GOT3 (cell line): ENCODE results near the gene MYH14.

ENCODE experiments used
- DNase-seq: peaks from one replicate; lab custom pipeline; 2025; ENCODE audit warnings: mixed read lengths; lab: John Stamatoyannopoulos, UW

The MYH14 gene

DNA sequence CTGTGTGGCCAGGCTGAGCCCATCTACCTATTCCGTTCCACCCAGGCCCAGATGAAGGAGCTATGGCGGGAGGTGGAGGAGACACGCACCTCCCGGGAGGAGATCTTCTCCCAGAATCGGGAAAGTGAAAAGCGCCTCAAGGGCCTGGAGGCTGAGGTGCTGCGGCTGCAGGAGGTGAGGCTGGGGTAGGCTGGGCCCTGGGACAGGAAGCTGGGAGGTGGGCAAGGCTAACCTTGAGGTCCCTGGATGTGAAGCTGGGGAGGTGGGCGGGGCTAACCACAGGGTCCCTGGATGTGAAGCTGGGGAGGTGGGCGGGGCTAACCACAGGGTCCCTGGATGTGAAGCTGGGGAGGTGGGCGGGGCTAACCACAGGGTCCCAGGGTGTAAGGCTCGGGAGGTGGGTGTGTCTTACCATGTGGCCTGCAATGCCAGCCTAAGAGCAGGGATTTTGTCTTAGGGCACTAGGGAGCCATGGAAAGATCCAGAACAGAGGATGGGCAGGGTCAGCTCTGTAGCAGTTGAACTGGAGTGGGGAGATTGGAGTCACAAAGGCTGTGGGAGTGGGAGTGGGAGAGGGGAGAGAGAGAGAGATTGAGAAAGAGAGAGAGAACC is 88.9 kb downstream of the MYH14 start:
- no peak for DNase-seq

DNA sequence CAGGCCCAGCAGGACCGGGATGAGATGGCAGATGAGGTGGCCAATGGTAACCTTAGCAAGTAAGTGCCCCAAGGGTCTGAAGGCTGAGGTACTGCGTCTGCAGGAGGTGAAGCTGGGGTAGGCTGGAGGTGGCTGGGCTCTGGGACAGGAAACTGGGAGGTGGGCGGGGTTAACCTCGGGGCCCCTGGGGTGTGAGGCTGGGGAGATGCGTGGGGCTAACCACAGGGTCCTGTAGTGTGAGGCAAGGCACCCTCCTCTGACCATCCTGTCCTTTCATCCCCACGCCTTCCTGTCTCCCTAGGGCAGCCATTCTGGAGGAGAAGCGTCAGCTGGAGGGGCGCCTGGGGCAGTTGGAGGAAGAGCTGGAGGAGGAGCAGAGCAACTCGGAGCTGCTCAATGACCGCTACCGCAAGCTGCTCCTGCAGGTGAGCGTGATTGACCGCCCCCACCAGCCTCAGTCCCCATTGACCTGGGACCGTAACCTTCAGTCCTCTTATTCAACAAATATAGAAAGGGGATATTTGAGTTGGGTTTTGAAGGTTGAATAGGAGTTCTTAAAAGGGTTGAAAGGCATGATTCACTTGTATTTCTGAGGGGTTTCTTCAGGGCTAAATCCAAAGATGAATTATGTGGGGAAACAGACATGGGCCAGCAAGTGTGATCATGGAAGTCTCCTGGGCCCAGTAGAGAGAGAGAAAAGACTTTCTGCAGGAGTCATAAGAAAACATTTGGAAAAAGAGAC is 90.0 kb downstream of the MYH14 start:
- no peak for DNase-seq

DNA sequence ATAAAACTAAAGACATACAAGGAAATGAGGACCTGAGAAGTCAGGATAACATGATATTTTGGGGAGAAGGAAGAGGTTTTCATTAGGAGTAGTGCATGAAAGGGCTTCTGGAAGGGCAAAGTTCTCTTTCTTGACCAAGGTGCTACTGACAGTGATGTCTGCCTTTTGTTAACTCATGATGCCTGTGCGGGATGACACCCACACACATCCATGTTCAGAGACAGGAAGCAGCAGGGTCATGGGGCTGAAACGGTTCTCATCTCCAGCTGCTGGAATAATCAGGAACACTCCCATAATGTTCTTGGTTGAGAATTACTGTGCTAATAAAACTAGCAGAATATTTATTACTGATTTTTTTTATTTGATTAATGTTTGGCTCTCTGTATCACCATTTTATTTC is 96.6 kb downstream of the MYH14 start:
- DNase-seq, result no peak

DNA sequence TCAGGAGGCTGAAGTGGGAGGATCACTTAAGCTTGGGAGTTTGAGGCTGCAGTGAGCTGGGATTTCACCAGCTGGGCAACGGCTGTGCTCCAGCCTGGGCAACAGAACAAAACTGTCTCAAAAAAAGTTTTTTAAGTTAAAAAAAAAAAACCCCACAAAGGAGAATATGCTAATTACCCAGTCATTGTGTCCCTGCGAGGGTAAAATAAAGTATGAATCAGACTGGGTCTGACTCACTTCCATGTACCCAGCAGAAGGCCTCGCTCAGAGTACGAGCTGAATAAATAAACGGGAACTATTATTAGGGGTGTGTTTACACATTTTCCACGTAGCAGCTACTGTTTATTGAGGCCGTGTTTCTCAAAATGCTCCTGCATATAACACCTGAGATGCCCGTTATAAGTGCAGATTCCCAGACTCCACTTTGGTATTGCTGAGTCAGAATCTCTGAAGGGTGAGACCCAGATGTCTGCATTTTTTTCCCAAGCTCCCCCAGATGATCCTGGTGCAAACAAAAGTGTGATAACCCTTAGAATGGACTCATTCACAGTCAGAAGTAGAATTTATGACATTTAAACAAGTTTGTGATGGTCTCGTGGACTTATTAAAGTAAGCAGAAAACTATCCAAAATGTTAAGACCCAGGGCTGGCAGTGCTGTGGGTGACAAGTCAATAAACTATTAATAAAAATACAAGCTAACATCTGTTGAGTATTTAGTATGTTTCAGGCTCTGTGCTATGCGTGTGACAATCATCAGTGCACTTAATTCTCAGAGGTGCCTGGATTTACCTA is 97.6 kb downstream of the MYH14 start:
- DNase-seq, result no peak

DNA sequence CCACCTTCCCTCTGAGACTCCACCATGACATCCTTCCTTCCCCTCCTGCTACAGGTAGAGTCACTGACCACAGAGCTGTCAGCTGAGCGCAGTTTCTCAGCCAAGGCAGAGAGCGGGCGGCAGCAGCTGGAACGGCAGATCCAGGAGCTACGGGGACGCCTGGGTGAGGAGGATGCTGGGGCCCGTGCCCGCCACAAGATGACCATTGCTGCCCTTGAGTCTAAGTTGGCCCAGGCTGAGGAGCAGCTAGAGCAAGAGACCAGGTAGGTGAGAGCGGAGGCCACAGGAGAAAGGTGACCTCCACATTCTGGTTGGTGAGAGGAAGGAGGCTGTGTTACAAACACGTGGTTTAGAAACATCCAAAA is 98.2 kb downstream of the MYH14 start:
- no peak for DNase-seq

DNA sequence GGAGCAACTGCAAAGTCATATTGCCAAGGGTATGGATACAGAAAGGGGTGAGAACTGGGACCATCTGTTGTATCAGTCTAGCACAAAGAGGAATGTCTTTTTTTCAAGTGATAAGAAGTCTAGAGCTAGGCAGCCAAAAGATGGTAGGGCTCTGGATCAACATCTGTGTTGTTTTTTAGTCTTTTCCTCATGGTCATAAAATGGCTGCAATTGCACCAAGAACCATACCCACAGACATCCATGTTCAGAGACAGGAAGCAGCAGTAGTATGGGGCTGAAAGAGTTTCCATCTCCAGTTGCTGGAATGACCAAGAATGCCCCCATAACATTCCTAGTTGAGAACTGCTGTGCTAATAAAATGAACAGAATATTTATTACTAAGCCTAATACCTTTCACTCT is 100.1 kb downstream of the MYH14 start:
- no peak for DNase-seq

DNA sequence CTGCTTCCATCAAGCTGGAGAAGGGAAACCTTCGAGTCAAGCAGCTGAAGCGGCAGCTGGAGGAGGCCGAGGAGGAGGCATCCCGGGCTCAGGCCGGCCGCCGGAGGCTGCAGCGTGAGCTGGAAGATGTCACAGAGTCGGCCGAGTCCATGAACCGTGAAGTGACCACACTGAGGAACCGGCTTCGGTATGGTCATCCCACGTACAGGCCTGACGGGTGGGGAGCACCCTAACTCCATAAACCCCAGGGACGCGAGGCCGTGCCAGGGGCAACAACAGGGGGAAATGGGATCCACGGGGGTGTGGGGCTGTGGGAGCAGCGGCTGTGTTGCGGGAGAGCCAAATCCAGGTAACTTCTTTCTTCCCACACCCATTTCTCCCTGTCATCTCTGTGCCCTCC is 105.6 kb downstream of the MYH14 start:
- DNase-seq, result no peak

DNA sequence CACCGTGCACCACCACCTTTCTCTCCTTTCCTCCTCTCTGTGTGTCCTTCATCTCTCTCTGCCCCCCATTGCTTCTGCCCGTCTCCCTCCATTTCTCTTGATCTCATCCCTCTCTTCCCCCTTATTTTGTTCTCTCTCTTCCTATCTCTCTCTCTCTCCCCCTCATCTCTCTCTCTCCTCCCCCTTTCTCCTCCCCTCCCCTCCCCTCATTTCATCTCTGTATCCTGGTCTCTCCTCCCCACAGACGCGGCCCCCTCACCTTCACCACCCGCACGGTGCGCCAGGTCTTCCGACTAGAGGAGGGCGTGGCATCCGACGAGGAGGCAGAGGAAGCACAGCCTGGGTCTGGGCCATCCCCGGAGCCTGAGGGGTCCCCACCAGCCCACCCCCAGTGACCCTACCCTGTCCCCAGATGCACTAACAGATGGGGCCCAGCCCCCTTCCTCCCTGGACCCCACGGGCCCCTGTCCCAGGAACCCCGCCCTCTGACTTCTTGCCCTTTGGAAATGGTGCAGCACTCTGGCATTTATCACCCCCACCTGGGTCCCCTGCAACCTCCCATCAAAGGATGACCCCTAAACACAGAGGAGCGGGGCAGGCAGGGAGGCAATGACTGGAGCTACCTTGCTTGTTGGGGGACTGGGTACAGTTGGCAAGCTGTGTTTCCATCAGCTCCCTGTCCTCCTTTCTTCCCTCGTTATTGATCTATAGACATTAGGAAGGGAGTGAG is 106.1 kb downstream of the MYH14 start:
- no peak for DNase-seq

DNA sequence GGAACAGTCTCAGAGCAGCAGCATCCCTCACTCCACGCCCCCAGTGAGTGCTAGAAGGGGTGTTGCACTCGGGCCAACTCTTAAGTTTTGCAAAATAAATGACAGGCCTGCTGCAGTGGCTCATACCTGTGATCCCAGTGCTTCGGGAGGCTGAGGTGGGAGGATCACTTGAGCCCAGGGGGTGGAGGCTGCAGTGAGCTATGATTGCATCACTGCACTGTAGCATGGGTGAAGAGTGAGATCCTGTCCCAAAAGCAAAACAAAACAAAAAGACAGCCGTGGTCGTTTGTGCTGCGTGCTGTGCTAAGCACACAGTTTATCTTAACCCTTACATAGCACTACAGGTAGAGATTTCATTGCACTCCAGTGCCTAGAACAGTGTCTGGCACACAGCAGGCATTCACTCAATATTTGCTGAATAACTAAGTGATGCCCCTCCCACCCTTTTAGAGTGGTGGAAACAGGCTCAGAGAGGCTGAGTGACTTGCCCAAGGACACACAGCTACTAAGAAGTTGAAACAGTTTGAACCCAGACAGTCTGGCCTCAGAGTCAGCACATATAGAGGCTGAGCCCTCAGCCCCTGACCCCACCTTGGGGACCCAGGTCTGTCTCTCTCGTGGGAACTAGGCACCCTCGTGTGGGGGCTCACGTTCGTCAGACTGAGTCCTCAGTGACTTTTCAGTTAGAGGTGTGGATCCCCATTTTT is 107.5 kb downstream of the MYH14 start:
- DNase-seq, result no peak

DNA sequence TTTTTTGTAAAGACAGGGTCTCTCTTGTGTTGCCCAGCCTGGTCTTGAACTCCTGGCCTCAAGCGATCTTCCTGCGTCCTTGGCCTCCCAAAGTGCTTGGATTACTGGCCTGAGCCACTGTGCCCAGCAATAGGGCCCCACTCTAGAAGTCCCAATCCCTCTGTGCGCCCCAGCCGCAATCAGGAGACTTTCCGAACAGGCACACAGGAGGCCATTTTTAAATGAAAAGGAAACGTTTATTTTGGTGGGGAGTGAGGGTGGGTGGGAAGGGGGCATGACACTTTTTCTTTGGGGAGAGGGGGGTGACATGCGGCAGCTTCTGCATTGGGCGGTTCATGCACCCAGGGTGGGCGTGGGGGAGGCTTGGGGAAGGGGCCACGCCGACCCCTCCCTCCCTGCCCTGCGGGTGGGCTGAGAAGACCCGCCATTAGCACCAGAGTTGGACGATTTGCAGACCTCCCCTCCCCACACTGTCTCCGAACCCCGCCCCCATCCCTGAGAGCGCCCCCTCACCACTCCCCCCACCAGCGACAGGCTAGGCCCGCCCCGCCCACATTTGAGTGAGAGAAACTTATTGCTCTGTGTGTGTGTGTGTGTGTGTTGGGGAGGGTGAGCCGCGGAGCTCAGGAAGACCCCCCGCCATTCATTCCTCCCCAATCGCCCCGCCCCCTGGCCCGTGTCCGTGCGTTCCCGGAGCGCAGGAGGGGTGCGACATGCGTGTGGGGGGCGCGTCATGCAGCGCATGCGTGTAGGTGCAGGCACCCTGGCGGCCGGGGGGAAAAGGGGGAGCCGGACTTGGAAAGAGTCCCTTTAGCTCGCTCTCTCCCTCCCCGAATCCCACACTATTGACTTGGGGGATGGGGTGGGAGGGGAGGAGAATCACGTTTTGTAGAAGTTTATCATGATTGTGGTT is 108.6 kb downstream of the MYH14 start:
- no peak for DNase-seq

DNA sequence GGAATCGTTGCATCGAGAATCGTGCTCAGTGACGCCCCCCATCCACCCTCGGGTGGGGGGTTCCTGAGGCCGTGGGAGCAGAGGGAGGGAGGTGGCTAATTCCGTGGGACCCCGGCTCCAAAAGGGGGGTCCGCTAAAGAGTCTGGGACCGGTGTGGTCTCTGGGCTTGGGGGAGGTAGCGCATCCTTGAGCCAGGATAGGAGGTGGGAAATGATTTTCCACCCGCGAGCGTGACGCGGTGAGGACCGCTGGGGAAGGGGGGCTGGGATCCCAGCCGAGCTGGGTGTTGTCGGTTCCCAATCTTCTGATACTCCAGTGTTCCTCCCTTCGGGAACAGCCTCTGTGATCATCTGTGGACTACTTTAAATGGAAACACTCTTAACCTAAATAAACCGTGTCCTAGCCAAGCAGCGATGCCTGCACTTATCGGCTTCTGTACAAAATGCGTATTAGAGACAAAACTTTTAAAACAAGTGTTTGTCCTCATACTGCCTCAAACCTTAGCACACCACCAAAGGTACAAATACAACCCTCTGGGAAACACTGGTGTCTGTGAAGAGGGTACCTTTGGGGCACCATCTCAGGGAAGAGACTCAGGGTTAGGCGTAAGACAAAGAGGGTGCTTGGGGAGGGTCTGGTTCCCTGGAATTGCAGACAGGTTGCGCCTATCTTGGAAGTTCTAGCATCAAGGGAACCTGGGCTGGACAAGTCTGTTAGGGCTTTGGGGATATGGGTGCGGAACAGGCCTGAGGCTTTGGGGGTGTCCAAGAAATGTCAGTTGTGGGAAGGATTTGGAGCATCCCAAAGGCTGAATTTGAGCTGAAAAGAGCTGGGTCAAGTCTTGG is 109.8 kb downstream of the MYH14 start:
- DNase-seq, result no peak

DNA sequence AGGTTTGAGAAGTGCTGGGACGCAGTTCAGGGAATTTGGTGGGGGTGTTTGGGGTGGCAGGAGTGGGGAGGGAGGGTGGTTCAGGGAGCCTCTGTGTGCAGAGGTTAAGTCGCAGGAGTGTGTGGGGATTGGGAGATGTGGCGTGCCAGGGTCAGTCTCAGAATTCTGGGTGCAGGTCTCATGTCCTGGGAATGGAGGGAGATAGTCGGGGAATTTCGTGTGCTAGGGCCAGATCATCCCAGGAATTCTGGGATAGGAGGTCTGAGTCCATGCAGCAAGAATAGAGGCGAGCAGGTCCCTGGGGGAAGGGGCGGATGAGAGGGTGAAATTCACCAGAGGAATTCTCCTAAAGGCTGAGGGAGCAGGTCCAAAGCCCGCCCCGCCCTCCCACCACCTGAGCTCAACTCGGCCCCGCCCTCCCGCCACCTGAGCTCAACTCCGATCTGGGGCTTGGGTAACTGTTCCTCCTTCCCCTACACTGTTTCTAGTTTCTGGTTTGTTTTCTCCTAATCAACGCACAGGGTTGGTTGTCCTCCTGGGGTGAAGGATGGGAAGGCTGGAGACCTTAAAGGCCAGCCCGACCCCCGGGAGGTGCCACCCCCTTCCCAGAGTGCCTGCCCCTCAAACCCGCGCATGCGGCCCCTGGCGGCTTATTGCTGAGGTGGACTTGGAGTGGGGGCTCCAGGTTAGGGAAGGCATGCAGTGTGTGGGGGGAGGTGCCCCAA is 110.6 kb downstream of the MYH14 start:
- no peak for DNase-seq

DNA sequence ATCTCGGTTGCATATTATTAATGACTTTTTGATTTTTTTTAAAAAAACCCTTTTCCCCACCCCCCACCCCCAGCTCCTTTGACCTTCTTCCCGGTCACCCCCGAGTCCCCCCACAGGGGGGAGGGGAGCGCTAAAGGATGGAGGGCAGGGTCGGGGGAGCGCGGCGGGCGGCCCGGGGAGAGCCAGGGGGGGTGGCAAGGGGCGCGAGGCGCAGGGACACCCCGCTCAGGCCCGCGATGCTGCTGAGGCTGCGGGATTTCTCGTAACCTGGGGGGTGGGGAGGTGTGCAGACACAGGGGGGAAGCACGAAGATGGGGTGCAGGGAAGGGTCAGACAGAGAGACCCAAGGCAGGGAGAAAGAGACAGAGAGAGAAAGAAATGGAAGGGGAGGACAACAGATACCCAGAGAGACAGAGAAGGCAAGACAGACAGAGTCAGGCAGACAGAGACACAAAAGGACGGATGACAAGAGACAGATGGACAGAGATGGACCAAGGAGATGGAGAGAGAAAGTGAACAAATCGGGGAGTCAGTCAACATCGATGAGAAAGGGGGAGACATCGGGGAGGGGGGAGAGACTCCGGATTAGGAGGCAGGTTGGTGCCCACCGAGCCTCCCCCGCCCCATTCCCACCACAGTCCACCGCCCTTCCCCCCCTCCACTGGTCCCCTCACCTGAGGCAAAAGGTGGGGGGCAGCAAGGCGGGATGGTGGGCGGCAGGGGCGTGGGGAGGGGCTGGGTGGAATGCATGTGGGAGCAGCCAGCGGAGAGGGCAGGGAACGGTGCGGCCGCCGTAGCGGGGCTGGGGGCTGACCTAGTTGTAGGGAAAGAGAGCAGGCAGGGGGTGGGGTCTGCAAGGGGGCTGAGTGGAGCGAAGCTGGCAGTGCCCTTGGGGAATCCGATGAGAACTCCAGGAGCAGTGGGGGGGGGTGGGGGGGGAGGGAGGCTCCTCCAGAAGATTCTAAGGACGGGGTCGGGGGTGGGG is 111.6 kb downstream of the MYH14 start:
- DNase-seq, result no peak

DNA sequence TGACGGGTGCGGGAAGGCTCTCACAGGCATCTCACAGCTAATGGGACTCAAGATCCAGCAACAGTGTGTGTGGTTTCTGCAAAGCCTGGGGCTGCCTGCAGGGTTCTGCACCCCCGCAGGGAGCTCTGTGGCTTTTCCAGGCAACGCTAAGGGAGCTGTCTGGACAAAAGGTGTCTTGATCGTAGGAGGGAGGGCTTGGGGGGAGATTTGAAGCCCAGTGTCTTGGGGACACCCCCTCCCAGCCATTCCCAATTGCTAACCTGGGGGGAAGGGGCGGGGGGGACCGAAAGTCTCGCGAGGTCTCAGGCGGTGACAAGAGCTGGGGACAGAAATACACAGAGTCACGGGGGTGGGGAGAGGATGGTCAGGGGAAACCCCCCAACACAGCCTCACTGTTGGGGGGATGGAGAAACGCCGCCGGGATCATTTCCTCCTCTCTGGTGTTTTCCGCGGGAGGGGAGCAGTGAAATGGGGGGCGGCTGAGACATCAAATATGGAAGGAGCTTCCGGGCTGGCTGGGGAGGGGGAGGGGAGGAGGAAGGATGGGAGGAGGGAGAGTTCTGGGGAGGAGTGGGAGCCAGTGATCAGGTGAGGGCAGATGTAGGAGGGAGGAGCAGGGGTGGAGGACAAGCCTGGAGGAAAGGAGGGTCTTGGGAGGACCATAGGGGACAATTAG is 112.5 kb downstream of the MYH14 start:
- no peak for DNase-seq

DNA sequence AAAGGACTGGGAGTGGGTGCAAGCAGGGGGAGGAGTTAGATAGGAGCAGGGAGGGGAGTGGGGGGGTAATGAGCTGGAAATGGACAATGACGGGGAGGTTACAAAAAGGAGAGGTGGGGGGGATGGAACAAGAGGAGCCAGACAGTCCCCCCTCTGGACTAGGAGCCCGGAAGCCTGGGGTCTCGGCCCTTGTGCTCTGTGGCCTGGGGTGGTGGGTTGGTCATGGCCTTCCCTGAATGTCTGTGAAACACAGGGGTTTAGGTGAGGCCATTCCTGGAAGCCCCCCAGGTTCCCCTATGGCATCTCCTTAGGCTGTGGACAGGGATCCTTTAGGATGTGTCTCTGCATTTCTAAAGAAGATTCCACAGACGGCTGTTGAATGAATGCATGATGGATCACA is 113.7 kb downstream of the MYH14 start:
- DNase-seq, result no peak

DNA sequence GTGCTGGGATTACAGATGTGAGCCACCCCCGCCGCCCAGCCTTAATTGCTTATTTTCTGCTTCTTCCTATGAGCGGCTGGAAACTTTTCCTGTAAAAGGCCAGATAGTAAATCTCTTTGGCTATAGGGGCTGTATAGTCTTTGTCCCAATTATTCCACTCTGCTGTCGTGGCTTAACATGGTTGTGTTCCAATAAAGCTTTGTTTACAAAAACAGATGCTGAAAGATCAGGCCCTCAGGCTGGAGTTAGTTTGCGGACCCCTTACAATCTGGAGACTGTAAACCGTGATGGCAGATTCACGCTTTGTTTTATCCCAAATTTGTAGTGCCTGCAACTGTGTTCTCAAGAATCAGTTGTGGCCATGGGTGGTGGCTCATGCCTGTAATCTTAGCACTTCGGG is 115.0 kb downstream of the MYH14 start:
- DNase-seq, result no peak

DNA sequence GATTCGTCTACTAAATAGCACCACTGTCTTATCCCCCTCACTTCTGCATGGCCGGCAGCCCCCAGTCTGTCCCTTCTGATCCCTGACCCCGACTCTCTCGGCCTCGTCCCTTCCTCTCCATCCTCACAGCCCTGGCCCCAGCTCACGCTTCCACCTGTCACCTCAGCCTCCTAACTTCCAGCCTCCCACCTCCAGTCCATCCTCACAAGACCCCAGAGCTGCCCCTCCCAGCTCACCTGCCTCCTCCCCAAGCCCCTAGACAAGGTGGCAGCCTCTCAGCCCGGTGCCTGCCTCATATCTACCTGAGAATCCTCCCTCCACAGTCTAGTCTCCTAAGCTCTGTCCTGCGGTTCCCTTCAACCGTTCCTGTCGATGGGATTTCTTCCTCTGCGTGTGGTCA is 115.7 kb downstream of the MYH14 start:
- no peak for DNase-seq
